PC-3 (cell line): ENCODE measurements around the gene FUT7.

Experiments used
- EZH2phosphoT487 ChIP-seq: fragments of 300-600 bp; sonication (generic); IDR thresholded peaks from 2 replicates; pipeline ENCODE4 v1.6.1; 2018; ENCODE audit warnings: mild to moderate bottlenecking, antibody characterized with exemption, low read length, borderline replicate concordance
- TF ChIP-seq, protein P1 (sequence below): fragments of 300-600 bp; sonication (generic); conservative IDR thresholded peaks from 2 replicates; pipeline ENCODE4 v1.5.1; 2017; ENCODE audit warnings: antibody characterized with exemption, low read depth, mild to moderate bottlenecking, low read length

DNA sequence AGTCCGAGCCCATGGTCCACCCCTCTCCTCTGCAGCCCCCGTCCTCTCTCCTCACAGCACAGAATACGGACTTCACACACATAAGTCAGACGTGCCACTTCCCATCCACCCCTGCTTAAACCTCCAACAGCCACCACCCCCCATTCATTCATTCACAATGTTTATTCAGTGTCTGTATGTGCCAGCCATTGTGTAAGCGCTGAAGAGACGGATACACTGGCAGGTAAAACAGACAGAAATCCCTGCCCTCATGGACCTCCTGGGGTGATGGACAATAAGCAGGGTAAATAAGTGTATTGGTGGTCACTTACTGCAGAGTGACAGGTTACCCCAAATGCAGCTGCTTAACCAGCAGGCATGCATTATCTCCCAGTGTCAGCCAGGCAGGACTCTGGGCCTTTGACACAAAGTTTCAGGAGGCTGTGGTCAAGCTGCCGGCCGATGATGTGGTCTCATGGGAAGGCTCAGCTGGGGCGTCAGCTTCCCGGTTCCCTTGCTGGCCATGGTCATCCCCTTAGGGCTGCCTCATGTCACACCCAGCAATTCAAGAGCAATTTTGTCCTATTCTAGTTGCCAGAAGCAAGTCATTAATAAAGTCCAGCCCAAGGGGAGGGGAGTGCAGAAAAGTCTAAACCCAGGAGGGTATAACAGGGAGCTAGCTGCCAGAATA, 41.5 kb downstream of the FUT7 start:
- TF ChIP-seq, protein P1, sequence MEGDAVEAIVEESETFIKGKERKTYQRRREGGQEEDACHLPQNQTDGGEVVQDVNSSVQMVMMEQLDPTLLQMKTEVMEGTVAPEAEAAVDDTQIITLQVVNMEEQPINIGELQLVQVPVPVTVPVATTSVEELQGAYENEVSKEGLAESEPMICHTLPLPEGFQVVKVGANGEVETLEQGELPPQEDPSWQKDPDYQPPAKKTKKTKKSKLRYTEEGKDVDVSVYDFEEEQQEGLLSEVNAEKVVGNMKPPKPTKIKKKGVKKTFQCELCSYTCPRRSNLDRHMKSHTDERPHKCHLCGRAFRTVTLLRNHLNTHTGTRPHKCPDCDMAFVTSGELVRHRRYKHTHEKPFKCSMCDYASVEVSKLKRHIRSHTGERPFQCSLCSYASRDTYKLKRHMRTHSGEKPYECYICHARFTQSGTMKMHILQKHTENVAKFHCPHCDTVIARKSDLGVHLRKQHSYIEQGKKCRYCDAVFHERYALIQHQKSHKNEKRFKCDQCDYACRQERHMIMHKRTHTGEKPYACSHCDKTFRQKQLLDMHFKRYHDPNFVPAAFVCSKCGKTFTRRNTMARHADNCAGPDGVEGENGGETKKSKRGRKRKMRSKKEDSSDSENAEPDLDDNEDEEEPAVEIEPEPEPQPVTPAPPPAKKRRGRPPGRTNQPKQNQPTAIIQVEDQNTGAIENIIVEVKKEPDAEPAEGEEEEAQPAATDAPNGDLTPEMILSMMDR = no peak
- no peak for TF ChIP-seq EZH2phosphoT487
